ENCODE results near the gene RFNG. TPM values are rescaled to one million over a fixed set of nuclear protein-coding genes. Genes with fewer than 3 reads are reported as not detected.

The RFNG gene
- total and polyA plus RNA-seq, 3 donors from 2014 or later, result 50.5 to 102 (median 73.3) TPM

GRCh38 chr17:82037889-82038195 lies 13.8 kb downstream of the RFNG start:
- WGBS, 2 donors, result 6% methylated on average over 10 of the region's 10 CpGs
- Histone ChIP-seq H3K4me3 (peak overlapping the region in 1 of 2 donors; percentile 73), H3K9me3 (no peaks in the 10 kb centered on the region), H3K27me3 (no peaks in the 10 kb centered on the region), H3K27ac (peak overlapping the region; percentile 89 to 97), H3K4me1 (peaks cover 27% of the 10 kb centered on the region), H3K36me3 (ENCODE audit: low read depth, missing control alignments) (no peaks in the 10 kb centered on the region)
- DNase-seq, result no peak
- intact Hi-C loops (cut with DNase I; ENCODE audit: low total_unique reads), result loop anchor here (10.0 kb wide), 1 partner anchor 117 kb away; no protein-coding TSS in a partner anchor
- TF ChIP-seq CTCF (IDR thresholded peaks at IDR 0.05) (no peak), POLR2A (IDR thresholded peaks at IDR 0.05) (no peak)

DNA sequence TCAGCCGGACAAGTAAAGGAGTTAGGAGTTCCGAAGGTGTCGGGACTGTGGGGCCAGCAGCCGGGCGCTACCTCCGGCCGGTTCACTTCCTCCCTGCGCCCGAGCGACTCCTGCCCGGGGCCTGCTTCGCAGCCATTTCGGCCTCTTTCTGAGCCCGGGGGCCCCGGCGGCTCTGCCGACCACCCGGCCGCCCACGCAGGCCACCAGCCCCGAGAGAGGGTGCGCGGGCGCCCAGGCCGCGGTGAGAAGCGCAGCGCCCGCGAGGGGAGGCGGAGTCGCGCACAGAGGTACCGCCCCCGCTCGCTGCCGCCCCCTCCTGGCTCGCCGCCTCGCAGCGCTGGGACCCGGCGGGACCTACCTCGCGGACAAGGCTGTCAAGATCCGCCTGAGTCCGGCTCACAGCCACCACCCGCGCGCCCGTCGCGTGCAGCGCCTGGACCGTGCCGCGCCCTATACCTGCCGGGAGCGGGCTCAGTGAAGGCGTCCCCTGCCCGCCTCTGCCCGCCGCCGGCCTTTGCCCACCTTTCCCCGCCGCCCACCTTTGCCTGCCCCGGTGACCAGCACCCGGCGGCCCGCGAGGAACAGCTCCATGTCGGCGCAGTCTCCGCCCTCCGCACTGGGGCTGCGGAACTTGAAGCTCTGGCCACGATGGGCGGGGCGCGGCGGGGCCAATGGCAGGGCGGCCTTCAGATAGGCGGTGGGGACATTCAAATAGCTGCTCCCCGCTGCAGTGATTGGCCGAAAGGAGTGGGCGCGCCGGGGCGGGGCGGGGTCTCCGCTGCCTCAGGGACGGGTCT lies 14.3 kb downstream of the RFNG start, which contains the start of gene DCXR:
TSS of gene DCXR (minus strand) at position 606 of the 797 bp plus-strand sequence. CDS start at position 591, 15 bp downstream.
- WGBS, 2 donors, result 0 to 1% methylated on average over 9 to 68 of the region's 92 CpGs
- Histone ChIP-seq H3K27ac (peak within 1 kb of the TSS; percentile 89 to 97), H3K9me3 (no peaks in the 10 kb centered on the region), H3K27me3 (no peaks in the 10 kb centered on the region), H3K4me1 (peaks cover 30% of the 10 kb centered on the region), H3K4me3 (peak within 1 kb of the TSS; percentile 63 to 73), H3K36me3 (ENCODE audit: low read depth, missing control alignments) (no peaks in the 10 kb centered on the region)
- intact Hi-C loops (cut with DNase I; ENCODE audit: low total_unique reads), result loop anchor here (10.0 kb wide), 1 partner anchor 118 kb away; no protein-coding TSS in a partner anchor
- TF ChIP-seq POLR2A (IDR thresholded peaks at IDR 0.05), result peak; percentile 9
- peak; percentile 63 to 71 (median 67) for TF ChIP-seq CTCF (IDR thresholded peaks at IDR 0.05)
- DNase-seq, result peak; percentile 99

DNA sequence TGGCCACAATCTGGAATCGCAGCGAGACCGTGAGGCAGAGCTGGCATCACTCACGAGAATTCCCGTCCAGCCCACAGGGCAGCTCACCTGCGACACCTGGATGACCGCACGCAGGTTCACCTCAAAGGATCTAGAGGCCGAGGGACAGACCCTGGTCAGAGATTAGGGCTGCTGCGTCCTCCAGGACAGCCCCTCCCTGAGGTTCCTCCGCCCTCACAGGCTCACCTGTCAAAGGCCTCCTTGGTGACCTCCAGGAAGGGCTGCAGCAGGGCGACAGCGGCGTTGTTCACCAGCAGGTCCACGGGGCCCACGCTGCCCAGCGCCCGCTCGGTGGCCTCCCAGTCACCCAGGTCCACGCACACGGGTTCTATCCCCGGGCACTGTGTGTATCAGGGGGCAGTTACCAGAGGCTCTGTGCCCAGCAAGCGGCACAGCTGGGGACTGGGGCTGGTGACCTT lies 14.9 kb downstream of the RFNG start:
- no peak for TF ChIP-seq CTCF (IDR thresholded peaks at IDR 0.05)
- no peak for TF ChIP-seq POLR2A (IDR thresholded peaks at IDR 0.05)
- H3K4me1 ChIP-seq, result peaks cover 34% of the 10 kb centered on the region
- no peaks in the 10 kb centered on the region for H3K36me3 ChIP-seq (ENCODE audit: low read depth, missing control alignments)
- WGBS, 2 donors, result 43 to 49% methylated on average over 9 to 23 of the region's 23 CpGs
- no peak for DNase-seq
- H3K27me3 ChIP-seq, result no peaks in the 10 kb centered on the region
- H3K9me3 ChIP-seq, result no peaks in the 10 kb centered on the region
- peak overlapping the region; percentile 89 to 97 for H3K27ac ChIP-seq
- peak overlapping the region; percentile 63 to 73 for H3K4me3 ChIP-seq
- intact Hi-C loops (cut with DNase I; ENCODE audit: low total_unique reads), result loop anchor here (10.0 kb wide), 1 partner anchor 118 kb away; no protein-coding TSS in a partner anchor

DNA sequence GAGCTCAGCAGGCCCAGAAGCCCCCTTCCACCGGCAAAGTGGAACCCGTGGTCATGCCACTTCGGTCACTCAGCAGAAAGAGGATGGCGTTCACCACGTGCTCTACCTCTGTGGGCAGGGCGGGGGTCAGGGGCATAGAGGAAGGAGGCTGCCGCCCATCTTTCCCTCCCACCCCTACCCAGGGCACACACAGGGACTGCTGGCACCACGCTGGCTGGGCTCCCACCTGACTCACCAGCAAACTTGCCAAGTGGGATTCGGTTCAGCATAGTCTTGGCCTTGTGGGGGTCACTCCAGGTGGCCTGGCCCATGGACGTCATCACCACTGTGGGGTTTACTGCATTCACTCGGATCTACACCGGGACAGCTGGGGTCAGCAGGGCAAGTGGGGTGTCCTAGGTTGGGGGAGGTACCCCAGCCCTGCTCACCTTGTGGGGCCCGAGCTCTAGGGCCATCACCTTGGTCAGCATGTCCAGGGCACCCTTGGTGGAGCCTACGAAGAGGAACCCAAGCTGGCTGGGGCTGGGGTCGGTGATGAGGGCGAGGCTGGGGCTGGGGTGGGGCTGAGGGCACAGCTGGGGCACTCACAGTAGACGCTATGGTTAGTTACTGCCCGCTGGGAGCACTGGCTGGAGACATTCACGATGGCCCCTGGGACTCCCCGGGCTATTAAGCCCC lies 15.5 kb downstream of the RFNG start:
- intact Hi-C loops (cut with DNase I; ENCODE audit: low total_unique reads), result loop anchor here (10.0 kb wide), 1 partner anchor 119 kb away; no protein-coding TSS in a partner anchor
- Histone ChIP-seq H3K27ac (peak overlapping the region in 1 of 2 donors; percentile 97), H3K4me3 (no peak overlapping the region), H3K27me3 (no peaks in the 10 kb centered on the region), H3K36me3 (ENCODE audit: low read depth, missing control alignments) (no peaks in the 10 kb centered on the region), H3K9me3 (no peaks in the 10 kb centered on the region), H3K4me1 (peaks cover 34% of the 10 kb centered on the region)
- 84 to 91% methylated on average over 10 to 20 of the region's 20 CpGs for WGBS, 2 donors
- TF ChIP-seq CTCF (IDR thresholded peaks at IDR 0.05) (no peak), POLR2A (IDR thresholded peaks at IDR 0.05) (no peak)
- no peak for DNase-seq

All from testis (tissue), 3 donors.